ENCODE measurements around the gene CFAP54. TPM values are rescaled to one million over a fixed set of nuclear protein-coding genes. Genes with fewer than 3 reads are reported as not detected.
"Not testable (repeated sequence)": the region's sequence is repeated elsewhere in the genome, so short reads cannot be mapped to it uniquely, and the experiment has no call there.

CFAP54 gene
- total RNA-seq, result 1 to 10 TPM in 1 of 2 experiments, under 1 TPM in 1; 0.33 to 1.4 TPM

GRCh38 chr12:96489392-96490056, at the start of gene CFAP54:
TSS of gene CFAP54 (plus strand) at chr12:96489577. CDS start at chr12:96489610, 33 bp downstream.
- Mint-ChIP-seq H3K4me1 (peaks cover 35% of the 10 kb centered on the region), H3K4me3 (peak within 1 kb of the TSS; percentile 84), H3K27me3 (peaks cover 20% of the 10 kb centered on the region), H3K9me3 (ENCODE audit: low read depth) (no peaks in the 10 kb centered on the region), H3K27ac (peak within 1 kb of the TSS; percentile 77), H3K36me3 (peaks cover 2% of the 10 kb centered on the region)
- ATAC-seq, result peak; percentile 87
- CTCF ChIA-PET, result interaction anchor here (0.6 to 5.8 kb wide), 24 partner anchors 8 to 454 kb away, joined by 3 to 84 read pairs (median 4); partner anchors contain the start of genes CDK17 and LTA4H
- peak; percentile 96 for DNase-seq

- Mint-ChIP-seq H3K27me3 (no peaks in the 10 kb centered on the region), H3K27ac (peak overlapping the region; percentile 59), H3K9me3 (ENCODE audit: low read depth) (peaks cover 3% of the 10 kb centered on the region), H3K4me1 (peaks cover 40% of the 10 kb centered on the region), H3K4me3 (no peak overlapping the region), H3K36me3 (peaks cover 11% of the 10 kb centered on the region)
- DNase-seq (no peak), ATAC-seq (no peak)
- CTCF ChIA-PET, result no interaction called here
Measured at GRCh38 chr12:96441816-96442215, 47.6 kb upstream of the CFAP54 start.

GRCh38 chr12:96442906-96443305, 46.5 kb upstream of the CFAP54 start:
- H3K9me3 Mint-ChIP-seq (ENCODE audit: low read depth), result peaks cover 3% of the 10 kb centered on the region
- no peak overlapping the region for H3K27ac Mint-ChIP-seq
- peaks cover 11% of the 10 kb centered on the region for H3K36me3 Mint-ChIP-seq
- peaks cover 40% of the 10 kb centered on the region for H3K4me1 Mint-ChIP-seq
- H3K4me3 Mint-ChIP-seq, result no peak overlapping the region
- no peaks in the 10 kb centered on the region for H3K27me3 Mint-ChIP-seq
- CTCF ChIA-PET, result no interaction called here
- no peak for ATAC-seq
- DNase-seq, result no peak

- Mint-ChIP-seq H3K36me3 (peaks cover 14% of the 10 kb centered on the region), H3K9me3 (ENCODE audit: low read depth) (peaks cover 3% of the 10 kb centered on the region), H3K27ac (no peak overlapping the region), H3K4me1 (peaks cover 42% of the 10 kb centered on the region), H3K4me3 (no peak overlapping the region), H3K27me3 (no peaks in the 10 kb centered on the region)
- DNase-seq, result no peak
- CTCF ChIA-PET, result no interaction called here
- no peak for ATAC-seq
Measured at GRCh38 chr12:96444399-96444798, 45.0 kb upstream of the CFAP54 start.

GRCh38 chr12:96445691-96446583, 43.4 kb upstream of the CFAP54 start:
- CTCF ChIA-PET, result interaction anchor here (0.5 to 2.9 kb wide), 19 partner anchors 9 to 71 kb away, joined by 3 to 22 read pairs (median 3); partner anchors contain the start of genes CDK17 and CFAP54
- Mint-ChIP-seq H3K36me3 (peaks cover 15% of the 10 kb centered on the region), H3K27ac (peak overlapping the region; percentile 95), H3K4me3 (peak overlapping the region; percentile 37), H3K27me3 (no peaks in the 10 kb centered on the region), H3K4me1 (peaks cover 49% of the 10 kb centered on the region), H3K9me3 (ENCODE audit: low read depth) (peaks cover 3% of the 10 kb centered on the region)
- ATAC-seq (peak; percentile 98), DNase-seq (peak; percentile 86)

GRCh38 chr12:96447256-96447655, 42.1 kb upstream of the CFAP54 start:
- Mint-ChIP-seq H3K4me1 (peaks cover 46% of the 10 kb centered on the region), H3K9me3 (ENCODE audit: low read depth) (peaks cover 3% of the 10 kb centered on the region), H3K36me3 (peaks cover 13% of the 10 kb centered on the region), H3K27me3 (no peaks in the 10 kb centered on the region), H3K27ac (no peak overlapping the region), H3K4me3 (no peak overlapping the region)
- no peak for DNase-seq
- CTCF ChIA-PET, result interaction anchor here (1.1 to 2.9 kb wide), 8 partner anchors 10 to 69 kb away, joined by 3 to 22 read pairs (median 3); partner anchors contain the start of gene CDK17
- no peak for ATAC-seq

- H3K27me3 Mint-ChIP-seq, result no peaks in the 10 kb centered on the region
- H3K9me3 Mint-ChIP-seq (ENCODE audit: low read depth), result no peaks in the 10 kb centered on the region
- H3K4me1 Mint-ChIP-seq, result peaks cover 41% of the 10 kb centered on the region
- DNase-seq (no peak), ATAC-seq (no peak)
- no peak overlapping the region for H3K4me3 Mint-ChIP-seq
- CTCF ChIA-PET, result interaction anchor here (0.7 to 1.4 kb wide), 4 partner anchors 9 to 59 kb away, joined by 3 read pairs; no protein-coding TSS in a partner anchor
- no peak overlapping the region for H3K27ac Mint-ChIP-seq
- H3K36me3 Mint-ChIP-seq, result peaks cover 11% of the 10 kb centered on the region
Measured at GRCh38 chr12:96448300-96448699, 41.1 kb upstream of the CFAP54 start.

- Mint-ChIP-seq H3K4me1 (peaks cover 15% of the 10 kb centered on the region), H3K27me3 (no peaks in the 10 kb centered on the region), H3K9me3 (ENCODE audit: low read depth) (no peaks in the 10 kb centered on the region), H3K27ac (no peak overlapping the region), H3K4me3 (no peak overlapping the region), H3K36me3 (peaks cover 10% of the 10 kb centered on the region)
- ATAC-seq, result no peak
- CTCF ChIA-PET, result no interaction called here
- no peak for DNase-seq
Measured at GRCh38 chr12:96452261-96452922, 37.0 kb upstream of the CFAP54 start.

- H3K4me3 Mint-ChIP-seq, result no peak overlapping the region
- H3K9me3 Mint-ChIP-seq (ENCODE audit: low read depth), result no peaks in the 10 kb centered on the region
- CTCF ChIA-PET, result interaction anchor here (0.9 to 1.3 kb wide), 5 partner anchors 8 to 62 kb away, joined by 3 to 5 read pairs (median 4); partner anchors contain the start of genes CDK17 and CFAP54
- no peaks in the 10 kb centered on the region for H3K27me3 Mint-ChIP-seq
- H3K27ac Mint-ChIP-seq, result no peak overlapping the region
- H3K36me3 Mint-ChIP-seq, result peaks cover 7% of the 10 kb centered on the region
- H3K4me1 Mint-ChIP-seq, result peaks cover 12% of the 10 kb centered on the region
- ATAC-seq (no peak), DNase-seq (no peak)
Measured at GRCh38 chr12:96454396-96454795, 35.0 kb upstream of the CFAP54 start.

GRCh38 chr12:96456265-96456974, 33.0 kb upstream of the CFAP54 start:
- Mint-ChIP-seq H3K4me1 (no peaks in the 10 kb centered on the region), H3K36me3 (no peaks in the 10 kb centered on the region), H3K4me3 (no peak overlapping the region), H3K27ac (no peak overlapping the region), H3K27me3 (no peaks in the 10 kb centered on the region), H3K9me3 (ENCODE audit: low read depth) (no peaks in the 10 kb centered on the region)
- no peak for DNase-seq
- ATAC-seq, result no peak
- CTCF ChIA-PET, result no interaction called here

GRCh38 chr12:96457191-96457930, 32.0 kb upstream of the CFAP54 start:
- CTCF ChIA-PET, result interaction anchor here (0.7 to 0.8 kb wide), 2 partner anchors 9 to 60 kb away, joined by 3 read pairs; no protein-coding TSS in a partner anchor
- Mint-ChIP-seq H3K27me3 (no peaks in the 10 kb centered on the region), H3K4me3 (no peak overlapping the region), H3K9me3 (ENCODE audit: low read depth) (no peaks in the 10 kb centered on the region), H3K27ac (no peak overlapping the region), H3K36me3 (no peaks in the 10 kb centered on the region), H3K4me1 (no peaks in the 10 kb centered on the region)
- no peak for ATAC-seq
- no peak for DNase-seq

GRCh38 chr12:96459281-96459680, 30.1 kb upstream of the CFAP54 start:
- H3K4me3 Mint-ChIP-seq; H3K27ac Mint-ChIP-seq; H3K9me3 Mint-ChIP-seq (ENCODE audit: low read depth); ATAC-seq; H3K4me1 Mint-ChIP-seq; CTCF ChIA-PET; DNase-seq; H3K36me3 Mint-ChIP-seq; H3K27me3 Mint-ChIP-seq: not testable (repeated sequence)

Measured in activated CD8-positive, alpha-beta memory T cell treated with anti-CD3 and anti-CD28 coated beads, Interleukin-2, amount 10 ng/mL, durations not matched to agents 7 days and 5 days (primary cell).